GM19372 (cell line): ENCODE measurements around the gene HTT.

Experiments
- ATAC-seq: cut with Tn5 transposase; IDR thresholded peaks from one replicate; pipeline ENCODE4 v1.9.1; 2021; ENCODE audit warnings: mild to moderate bottlenecking, low read depth, moderate library complexity; ENCODE audit not compliant: unreplicated experiment

The HTT gene

DNA sequence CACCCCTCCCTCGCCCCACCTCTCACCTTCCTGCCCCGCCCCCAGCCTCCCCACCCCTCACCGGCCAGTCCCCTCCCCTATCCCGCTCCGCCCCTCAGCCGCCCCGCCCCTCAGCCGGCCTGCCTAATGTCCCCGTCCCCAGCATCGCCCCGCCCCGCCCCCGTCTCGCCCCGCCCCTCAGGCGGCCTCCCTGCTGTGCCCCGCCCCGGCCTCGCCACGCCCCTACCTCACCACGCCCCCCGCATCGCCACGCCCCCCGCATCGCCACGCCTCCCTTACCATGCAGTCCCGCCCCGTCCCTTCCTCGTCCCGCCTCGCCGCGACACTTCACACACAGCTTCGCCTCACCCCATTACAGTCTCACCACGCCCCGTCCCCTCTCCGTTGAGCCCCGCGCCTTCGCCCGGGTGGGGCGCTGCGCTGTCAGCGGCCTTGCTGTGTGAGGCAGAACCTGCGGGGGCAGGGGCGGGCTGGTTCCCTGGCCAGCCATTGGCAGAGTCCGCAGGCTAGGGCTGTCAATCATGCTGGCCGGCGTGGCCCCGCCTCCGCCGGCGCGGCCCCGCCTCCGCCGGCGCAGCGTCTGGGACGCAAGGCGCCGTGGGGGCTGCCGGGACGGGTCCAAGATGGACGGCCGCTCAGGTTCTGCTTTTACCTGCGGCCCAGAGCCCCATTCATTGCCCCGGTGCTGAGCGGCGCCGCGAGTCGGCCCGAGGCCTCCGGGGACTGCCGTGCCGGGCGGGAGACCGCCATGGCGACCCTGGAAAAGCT, at the start of gene HTT, which contains the start of gene HTT-AS:
Gene HTT, plus strand, starts transcription at position 604 of the 768 bp plus-strand sequence. Its CDS starts 145 bp downstream, at position 749.
Gene HTT-AS, minus strand, starts transcription at position 461 of the 768 bp plus-strand sequence.
- ATAC-seq: peak; percentile 78

DNA sequence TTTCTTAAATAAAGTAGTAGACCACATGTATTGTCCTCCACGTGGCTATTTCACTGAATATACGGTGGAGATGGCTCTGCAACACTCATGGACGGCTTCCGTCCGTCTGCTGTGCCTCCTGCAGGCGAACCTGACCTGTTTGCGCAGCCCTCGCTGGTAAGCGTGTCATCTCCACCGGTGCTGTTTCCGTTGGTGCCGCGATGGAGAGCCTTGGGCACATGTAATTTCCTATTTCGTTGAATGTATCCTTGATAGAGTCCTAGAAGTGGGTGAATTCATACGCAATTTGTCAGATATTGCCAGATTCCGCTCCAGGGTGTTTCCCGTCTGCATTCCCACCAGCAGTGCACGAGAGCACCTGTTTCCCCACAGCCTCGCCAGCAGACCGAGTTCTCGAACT, 48.6 kb upstream of the HTT start:
- no peak for ATAC-seq

DNA sequence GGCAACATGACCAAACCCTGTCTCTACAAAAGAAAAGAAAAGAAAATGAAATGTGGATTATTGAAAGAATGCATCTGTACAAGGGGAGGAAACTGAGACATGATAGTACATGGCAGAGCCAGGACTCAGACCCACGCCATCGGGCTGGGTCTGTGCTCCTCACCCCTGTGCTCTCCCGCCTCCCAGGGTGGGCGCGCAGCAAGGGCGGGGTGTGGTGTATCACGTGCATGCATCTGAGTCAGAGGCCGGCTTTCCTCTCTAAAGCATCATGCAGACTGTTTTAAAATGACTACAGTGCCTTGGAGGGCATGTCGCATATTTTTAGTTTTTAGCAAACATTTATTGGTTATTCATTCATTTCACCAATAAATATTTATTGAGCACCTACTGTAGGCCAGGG, 47.9 kb upstream of the HTT start:
- no peak for ATAC-seq

DNA sequence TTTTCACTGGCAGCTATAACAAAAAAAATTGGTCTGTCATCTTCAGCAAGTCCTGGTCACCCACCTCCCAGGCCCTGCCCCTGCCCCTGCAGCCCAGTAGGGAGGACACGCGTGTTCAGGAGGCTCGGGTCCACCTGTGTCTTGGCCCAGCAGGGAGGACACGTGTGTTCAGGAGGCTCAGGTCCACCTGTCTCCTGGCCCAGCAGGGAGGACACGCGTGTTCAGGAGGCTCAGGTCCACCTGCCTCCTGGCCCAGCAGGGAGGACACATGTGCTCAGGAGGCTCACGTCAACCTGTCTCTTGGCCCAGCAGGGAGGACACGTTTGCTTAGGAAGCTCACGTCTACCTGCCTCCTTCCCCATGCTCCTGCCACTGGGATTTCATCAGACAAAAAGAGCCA, 45.0 kb upstream of the HTT start:
- no peak for ATAC-seq

DNA sequence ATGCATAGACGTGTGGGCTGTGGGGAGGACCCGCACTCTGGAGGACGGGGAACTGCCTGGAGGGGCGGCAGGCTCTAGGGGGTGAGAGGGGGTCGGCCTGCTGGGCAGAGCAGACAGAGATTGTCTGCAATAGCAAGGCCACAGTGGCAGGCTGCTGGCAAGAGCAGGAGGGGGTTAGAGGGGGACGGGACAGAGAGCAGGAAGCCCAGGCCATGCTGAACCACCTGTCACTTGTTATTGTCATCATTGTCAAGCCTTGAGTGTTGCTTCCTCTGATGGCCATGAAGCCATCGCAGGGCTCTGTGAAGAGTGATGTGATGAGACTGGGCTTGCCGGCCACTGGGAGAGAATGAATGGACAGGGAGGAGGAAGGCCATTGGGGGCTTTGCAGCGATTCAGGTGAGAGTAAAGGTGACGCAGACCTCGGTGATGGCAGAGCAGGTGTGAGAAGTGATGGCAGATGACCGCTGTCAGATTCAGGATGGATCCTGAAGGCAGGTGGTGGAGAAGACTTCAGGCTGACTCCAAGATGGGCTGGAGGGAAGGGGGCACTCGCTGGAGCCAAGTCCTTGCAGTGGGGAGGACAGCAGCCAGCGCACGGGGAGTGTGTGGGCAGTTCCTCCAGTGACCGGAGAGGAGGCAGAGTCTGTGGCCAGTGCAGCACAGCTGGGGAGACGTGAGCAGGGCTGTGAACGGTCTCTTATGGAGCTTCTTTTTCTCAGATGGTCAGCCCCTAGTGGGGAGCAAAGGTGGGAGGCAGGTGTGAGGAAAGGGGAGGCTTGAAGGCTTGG, 43.7 kb upstream of the HTT start:
- ATAC-seq: no peak

DNA sequence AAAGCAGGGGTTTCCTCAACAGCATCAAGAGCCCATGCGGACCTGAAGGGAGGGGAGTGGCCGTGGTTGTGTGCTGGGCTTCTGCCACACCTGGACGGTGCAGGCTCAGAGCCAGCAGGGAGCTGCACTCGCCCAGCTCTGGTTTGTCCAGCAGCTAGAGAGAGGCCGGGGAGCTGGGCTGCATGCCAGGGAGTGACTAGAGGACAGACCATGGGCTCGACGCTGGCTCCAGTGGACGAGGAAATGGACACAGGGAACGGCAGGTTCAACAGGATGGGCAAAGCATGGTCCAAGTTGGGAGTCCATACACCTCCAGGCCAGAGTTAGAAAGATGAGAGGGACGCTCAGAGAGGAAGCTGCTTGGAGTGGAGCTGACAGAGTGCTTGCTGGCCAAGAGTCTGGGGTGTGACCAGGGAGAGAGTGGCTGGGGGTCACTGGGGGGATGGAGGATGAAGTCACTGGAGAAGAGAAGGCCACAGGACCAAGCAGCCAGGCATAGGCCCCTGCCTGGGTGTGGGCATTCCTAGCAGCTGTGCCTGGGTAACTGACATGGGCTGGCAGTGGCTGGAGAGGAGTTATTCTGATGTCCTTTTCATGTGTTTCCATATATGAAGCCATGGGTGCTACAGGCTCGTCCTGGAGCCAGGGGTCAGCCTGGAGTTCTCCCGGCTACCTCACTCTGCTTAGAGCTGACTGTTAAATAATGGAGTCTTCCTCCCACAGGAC, 43.0 kb upstream of the HTT start:
- no peak for ATAC-seq

DNA sequence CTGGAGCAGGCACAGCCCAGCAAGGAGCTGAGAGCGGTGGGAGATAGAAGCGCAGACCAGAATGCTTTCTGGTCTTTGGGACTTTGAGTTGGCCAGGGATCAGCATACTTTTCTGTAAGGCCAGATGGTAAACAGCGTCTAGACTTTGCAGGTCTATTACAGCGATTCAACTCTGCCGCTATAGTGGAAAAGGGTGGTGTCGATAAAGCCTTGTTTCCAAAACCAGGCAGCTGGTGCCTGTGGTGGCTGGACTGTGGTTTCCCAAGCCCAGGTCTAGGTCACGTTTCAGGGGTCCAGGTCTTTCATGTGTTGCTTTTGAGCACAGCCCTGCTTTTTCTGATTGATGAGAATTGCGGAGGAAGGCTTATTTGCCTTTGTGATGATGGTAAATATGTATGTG, 40.2 kb upstream of the HTT start:
- ATAC-seq: no peak

DNA sequence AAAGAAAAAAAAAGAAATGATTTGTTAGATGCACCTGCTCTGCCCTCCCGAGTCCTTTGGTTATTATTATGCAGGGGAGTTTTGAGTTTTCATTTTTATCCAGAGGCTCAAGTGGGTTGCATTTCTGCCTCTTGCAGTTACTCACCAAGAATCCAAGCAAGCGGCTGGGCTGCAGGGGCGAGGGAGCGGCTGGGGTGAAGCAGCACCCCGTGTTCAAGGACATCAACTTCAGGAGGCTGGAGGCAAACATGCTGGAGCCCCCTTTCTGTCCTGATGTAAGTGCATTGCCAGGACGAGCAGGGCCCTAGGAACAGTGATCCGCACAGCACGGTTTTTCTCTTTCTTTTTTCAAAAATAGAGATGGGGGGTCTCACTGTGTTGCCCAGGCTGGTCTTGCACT, 39.2 kb upstream of the HTT start:
- no peak for ATAC-seq

DNA sequence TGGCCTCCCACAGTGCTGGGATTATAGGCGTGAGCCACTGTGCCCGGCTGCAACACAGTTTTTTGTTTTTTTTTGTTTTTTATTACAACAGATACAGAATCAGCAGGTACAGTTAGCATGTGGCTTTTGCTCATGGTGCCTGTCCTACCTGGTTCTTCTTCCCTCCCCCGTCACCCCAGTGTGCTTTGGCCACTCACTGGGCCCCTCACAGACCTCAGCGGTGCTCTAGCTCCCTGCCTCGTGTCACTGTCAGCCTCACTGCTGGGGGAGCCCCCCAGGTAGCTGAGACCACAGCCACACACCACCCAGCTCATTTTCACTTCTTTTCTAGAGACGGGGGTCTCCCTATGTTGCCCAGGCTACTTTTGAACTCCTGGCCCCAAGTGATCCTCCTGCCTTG, 38.8 kb upstream of the HTT start:
- ATAC-seq: no peak

DNA sequence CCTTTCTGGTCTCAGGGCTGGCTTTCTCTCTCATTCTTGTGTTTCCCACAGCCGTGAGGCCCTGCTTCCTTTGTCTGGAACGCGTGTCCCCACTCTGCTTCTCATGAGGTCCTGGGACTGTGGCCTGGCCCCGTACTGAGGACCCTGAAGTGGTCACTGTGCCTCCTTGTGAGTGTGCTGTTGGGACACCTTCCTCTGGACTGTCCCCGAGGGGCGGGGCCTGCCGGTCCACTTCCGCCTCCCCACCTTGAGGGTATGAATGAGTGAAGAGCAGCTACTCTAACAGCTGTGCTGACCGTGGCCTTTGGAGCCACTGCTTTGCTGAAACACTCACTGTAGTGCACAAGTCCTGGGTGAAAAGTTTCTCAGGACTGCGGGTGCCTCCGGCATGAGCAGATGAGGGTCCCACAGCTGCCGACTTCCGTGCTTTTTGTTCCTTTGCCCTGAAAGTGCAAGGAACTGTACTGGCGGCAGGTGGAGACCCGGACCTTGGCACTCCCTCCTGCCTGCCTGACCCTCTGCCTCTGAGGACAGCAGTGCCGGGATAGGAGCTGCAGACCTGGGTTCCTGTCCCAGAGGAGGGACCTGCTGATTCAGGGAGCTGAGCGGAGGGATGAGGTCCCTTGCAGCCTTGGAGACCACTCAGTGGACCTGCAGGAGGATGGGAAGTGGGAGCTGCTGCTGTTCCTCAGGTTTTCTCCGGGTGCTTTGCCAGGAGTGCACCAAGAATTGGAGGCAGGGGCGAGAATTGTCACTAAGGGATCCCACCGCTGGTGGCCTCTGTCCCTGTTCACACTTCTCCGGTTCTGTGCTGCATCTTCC, 38.1 kb upstream of the HTT start:
- no peak for ATAC-seq

DNA sequence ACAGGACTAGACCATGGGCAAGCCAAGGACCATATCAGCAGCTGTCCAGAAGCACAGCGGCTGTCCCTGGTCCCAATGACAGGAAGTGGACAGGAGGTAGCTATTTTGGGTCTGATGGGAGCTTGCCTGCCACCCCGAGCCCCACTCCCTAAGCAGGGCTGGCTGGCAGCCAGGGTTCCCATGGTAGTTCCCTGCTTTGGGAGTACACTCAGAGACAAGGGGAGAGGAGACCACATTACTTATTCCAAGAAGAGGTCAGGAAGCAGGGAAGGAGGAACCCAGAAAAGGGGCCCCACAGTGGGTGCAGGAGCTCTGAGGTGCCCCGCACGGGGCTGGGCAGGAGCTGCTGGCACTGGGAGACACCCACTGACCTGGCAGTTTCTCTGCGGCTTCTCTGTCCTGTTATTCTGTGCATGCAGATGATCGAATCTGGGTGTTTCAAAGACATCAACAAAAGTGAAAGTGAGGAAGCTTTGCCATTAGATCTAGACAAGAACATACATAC, 36.5 kb upstream of the HTT start:
- ATAC-seq: no peak

DNA sequence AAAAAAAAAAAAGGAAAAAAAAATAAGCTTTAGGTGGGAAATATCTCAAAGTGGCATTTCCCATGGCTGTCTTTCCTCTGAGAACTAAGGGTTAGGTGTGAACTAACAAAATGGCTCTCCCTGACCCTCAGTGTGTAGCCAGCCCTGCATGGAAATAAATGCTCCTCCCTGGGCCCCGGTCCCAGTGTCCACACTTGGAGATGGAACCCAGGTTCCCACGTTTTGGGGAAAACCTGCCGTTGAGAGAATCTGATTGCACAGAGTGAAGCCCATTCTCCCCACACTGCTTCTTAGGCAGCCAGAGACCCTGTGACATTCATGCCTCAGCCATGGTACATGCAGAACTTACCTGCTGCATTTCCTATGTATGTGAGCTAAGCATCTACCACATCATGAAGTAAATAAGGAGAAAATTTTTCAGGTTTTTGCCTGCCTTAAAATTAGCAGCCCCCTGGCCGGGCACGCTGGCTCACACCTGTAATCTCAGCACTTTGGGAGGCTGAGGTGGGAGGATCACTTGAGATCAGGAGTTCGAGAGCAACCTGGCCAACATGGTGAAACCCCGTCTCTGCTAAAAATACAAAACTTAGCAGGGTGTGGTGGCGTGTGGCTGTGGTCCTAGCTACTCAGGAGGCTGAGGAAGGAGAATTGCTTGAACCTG, 34.6 kb upstream of the HTT start:
- no peak for ATAC-seq

DNA sequence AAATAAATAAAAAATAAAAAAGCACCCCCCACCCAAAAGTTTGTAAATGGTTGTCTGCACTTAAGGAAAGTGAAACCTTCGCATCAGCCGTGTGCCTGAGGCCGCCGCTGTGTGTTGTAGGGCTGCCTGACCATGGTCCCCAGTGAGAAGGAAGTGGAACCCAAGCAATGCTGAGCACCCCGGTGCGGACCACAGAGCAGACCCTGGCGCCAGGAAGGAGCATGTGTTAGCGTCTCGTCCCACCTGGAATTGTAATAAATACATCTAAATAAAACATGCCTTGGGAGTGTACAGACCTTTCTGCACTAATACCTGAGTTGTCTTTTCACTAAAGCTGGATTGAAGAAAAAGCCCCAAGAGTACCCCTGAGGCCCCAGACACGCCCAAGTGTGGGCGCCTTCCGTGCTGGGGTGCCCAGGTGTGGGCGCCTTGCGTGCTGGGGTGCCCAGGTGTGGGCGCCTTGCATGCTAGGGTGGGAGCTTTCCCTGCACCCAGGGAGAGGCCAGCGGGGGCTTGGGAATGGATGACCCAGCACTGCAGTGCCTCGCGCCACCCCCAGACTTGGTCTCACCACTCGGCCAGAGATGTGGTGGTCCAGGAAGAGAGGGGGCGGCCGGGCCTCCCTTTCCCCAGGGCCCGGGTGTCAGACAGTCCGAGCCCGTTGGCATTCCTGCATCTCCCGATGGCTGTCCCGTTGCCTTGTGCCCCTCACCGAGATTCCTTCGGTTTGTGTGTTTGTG, 33.9 kb upstream of the HTT start:
- peak; percentile 46 for ATAC-seq

DNA sequence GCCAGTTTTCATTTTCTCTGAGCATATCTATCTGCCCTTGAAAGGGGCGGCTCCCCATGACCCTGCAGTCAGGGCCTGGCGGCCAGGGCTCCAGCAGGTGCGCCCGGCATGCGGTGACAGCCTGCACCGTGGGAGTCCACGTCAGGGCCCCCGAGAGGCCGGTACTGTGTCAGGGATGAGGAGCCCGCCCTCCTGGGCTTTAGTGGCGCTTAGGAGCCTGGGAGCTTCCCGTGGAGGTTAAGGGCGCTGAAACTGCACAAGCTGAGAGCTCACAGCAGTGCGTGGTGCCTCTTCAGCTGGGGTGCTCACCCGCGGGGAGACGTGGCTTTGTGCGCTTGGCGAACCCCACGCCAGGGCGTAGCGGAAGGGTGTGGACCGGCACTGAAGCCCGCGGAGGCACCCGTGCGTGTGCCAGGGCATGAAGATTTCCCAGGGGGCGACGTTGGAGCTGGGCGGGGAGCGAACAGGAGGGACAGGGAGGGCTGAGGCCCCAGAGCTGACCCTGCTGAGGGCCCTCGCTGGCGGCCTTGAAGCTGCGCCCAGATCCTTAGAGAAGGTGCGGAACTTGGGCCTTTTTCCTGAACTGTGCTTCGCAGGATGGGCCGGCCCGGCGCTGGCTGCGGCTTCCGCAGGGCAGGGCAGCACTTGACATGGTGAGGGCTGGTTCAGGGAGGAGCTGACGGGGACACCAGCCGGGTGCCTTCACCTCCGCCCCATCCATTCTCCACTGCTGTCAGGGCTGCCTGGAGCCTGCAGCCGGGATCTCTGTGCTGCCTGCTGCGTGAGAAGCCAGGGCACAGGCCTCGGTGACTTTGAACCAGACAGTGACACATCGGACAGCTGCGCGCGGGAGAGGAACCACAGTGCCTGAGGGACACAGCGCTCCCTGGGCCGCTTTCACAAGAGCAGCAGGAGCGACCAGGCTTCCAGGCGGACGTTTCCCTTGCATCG, 33.0 kb upstream of the HTT start:
- ATAC-seq: no peak

DNA sequence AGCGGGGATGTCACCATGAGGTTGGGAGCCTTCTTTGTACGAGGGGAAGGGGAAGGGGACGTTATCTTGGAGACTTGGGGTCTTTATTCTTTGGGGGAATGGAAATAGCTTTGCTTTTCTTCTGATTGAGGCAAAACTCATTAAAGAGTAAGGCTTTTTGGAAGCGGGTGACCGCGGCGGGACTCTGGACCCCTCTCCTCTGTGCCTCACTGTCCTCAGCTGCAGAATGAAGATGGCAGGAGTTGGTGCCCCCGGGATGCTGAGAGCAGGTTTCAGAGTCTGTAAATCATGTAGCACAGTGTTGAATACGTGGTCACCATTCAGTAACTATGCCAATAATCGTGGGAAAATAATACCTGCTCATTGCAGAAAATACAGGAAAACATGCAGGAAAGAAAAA, 32.3 kb upstream of the HTT start:
- no peak for ATAC-seq

DNA sequence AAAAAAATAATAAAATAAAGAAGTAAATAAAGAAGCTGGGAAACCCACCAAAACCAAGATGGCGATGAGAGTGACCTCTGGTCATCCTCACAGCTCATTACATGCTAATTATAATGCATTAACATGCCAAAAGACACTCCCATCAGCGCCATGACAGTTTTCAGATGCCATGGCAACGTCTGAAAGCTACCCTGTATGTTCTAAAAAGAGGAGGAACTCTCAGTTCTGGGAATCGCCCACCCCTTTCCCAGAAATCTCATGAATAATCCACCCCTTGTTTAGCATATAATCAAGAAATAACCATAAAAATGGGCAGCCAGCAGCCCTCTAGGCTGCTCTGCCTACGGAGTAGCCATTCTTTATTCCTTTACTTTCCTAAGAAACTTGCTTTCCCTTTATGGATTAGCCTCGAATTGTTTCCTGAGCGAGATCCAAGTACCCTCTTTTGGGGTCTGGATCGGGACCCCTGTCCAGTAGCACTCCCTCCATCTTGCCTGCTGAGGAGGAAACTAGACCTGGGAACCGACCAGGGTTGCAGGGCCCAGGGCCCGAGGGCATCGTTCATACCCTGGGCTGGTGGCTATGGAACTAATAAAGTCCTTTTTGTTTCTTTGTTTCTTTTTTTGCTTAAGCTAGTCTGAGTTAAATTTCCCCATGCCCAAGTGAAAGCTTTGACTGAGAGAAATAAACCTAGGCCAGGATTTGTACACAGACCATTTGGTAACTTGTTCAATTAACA, 31.0 kb upstream of the HTT start:
- no peak for ATAC-seq
